Measurements from ENCODE around the gene FAM236B.
"Not testable (repeated sequence)": the region's sequence is repeated elsewhere in the genome, so short reads cannot be mapped to it uniquely, and the experiment has no call there.

The FAM236B gene

GRCh38 chrX:72782560-72782959 lies at the start of gene FAM236B:
FAM236B (minus strand) TSS chrX:72782660; CDS start chrX:72782560, 100 bp downstream.
- DNase-seq: not testable (repeated sequence)

- DNase-seq: not testable (repeated sequence)
Observed at GRCh38 chrX:72830701-72831100, 48.2 kb upstream of the FAM236B start.

GRCh38 chrX:72808110-72808509 lies 25.6 kb upstream of the FAM236B start, which contains the start of gene FAM236D:
FAM236D (minus strand) TSS chrX:72808210; CDS start chrX:72808110, 100 bp downstream.
- not testable (repeated sequence) for DNase-seq

GRCh38 chrX:72790390-72790789 lies 7.9 kb upstream of the FAM236B start:
- not testable (repeated sequence) for DNase-seq

- DNase-seq: not testable (repeated sequence)
Observed at GRCh38 chrX:72788142-72788541, 5.7 kb upstream of the FAM236B start.

GRCh38 chrX:72783964-72784363 lies 1.5 kb upstream of the FAM236B start:
- not testable (repeated sequence) for DNase-seq

- DNase-seq: not testable (repeated sequence)
Observed at GRCh38 chrX:72783365-72783936, 991 bp upstream of the FAM236B start.

- not testable (repeated sequence) for DNase-seq
Observed at GRCh38 chrX:72778146-72778545, 4.3 kb downstream of the FAM236B start.

GRCh38 chrX:72777467-72777790 lies 5.0 kb downstream of the FAM236B start:
- DNase-seq: not testable (repeated sequence)

GRCh38 chrX:72776653-72777466 lies 5.6 kb downstream of the FAM236B start, which contains the start of gene DMRTC1B:
DMRTC1B (plus strand) TSS chrX:72776890; CDS start chrX:72845136, 68,246 bp downstream.
- not testable (repeated sequence) for DNase-seq

- DNase-seq: not testable (repeated sequence)
Observed at GRCh38 chrX:72760454-72760853, 22.0 kb downstream of the FAM236B start.

- not testable (repeated sequence) for DNase-seq
Observed at GRCh38 chrX:72748545-72748944, 33.9 kb downstream of the FAM236B start.

GRCh38 chrX:72745546-72745945 lies 36.9 kb downstream of the FAM236B start:
- DNase-seq: not testable (repeated sequence)

- no peak for DNase-seq
Observed at GRCh38 chrX:72735561-72735960, 46.9 kb downstream of the FAM236B start.

- DNase-seq: not testable (repeated sequence)
Observed at GRCh38 chrX:72733636-72734035, 48.8 kb downstream of the FAM236B start.
